GM18519 (cell line): ENCODE measurements around the gene DNAJB8.

ENCODE experiments used
- ATAC-seq: cut with Tn5 transposase; IDR thresholded peaks from one replicate; pipeline ENCODE4 v1.9.1; 2021; ENCODE audit warnings: mild to moderate bottlenecking, moderate library complexity; ENCODE audit not compliant: unreplicated experiment, low FRiP score

DNAJB8 gene

GRCh38 chr3:128452678-128453275 lies 13.9 kb downstream of the DNAJB8 start:
- no peak for ATAC-seq

GRCh38 chr3:128452120-128452519 lies 14.6 kb downstream of the DNAJB8 start:
- no peak for ATAC-seq

GRCh38 chr3:128449111-128449638 lies 17.5 kb downstream of the DNAJB8 start:
- ATAC-seq, result no peak

GRCh38 chr3:128448491-128448890 lies 18.2 kb downstream of the DNAJB8 start:
- ATAC-seq, result no peak

- ATAC-seq, result no peak
Measured at GRCh38 chr3:128447561-128448013, 19.1 kb downstream of the DNAJB8 start.

- ATAC-seq, result no peak
Measured at GRCh38 chr3:128446821-128447220, 19.9 kb downstream of the DNAJB8 start.

- ATAC-seq, result no peak
Measured at GRCh38 chr3:128445357-128445756, 21.3 kb downstream of the DNAJB8 start.

GRCh38 chr3:128443771-128444170 lies 22.9 kb downstream of the DNAJB8 start:
- no peak for ATAC-seq

GRCh38 chr3:128442949-128443348 lies 23.7 kb downstream of the DNAJB8 start:
- no peak for ATAC-seq

GRCh38 chr3:128442070-128442469 lies 24.6 kb downstream of the DNAJB8 start:
- no peak for ATAC-seq

- ATAC-seq, result no peak
Measured at GRCh38 chr3:128439226-128439625, 27.5 kb downstream of the DNAJB8 start.

- ATAC-seq, result no peak
Measured at GRCh38 chr3:128438488-128439072, 28.1 kb downstream of the DNAJB8 start.

- ATAC-seq, result no peak
Measured at GRCh38 chr3:128436214-128436613, 30.5 kb downstream of the DNAJB8 start.

- ATAC-seq, result no peak
Measured at GRCh38 chr3:128435561-128435960, 31.1 kb downstream of the DNAJB8 start.

- ATAC-seq, result no peak
Measured at GRCh38 chr3:128435058-128435457, 31.6 kb downstream of the DNAJB8 start.

GRCh38 chr3:128434524-128434923 lies 32.2 kb downstream of the DNAJB8 start:
- ATAC-seq, result no peak

- no peak for ATAC-seq
Measured at GRCh38 chr3:128433837-128434165, 32.9 kb downstream of the DNAJB8 start.

GRCh38 chr3:128432971-128433836 lies 33.5 kb downstream of the DNAJB8 start:
- ATAC-seq, result no peak

GRCh38 chr3:128432301-128432970 lies 34.3 kb downstream of the DNAJB8 start:
- ATAC-seq, result no peak

- no peak for ATAC-seq
Measured at GRCh38 chr3:128431803-128432300, 34.8 kb downstream of the DNAJB8 start.

- no peak for ATAC-seq
Measured at GRCh38 chr3:128430731-128431130, 36.0 kb downstream of the DNAJB8 start.
